ENCODE measurements around the gene IMMP2L.

- TF ChIP-seq HDGF (IDR thresholded peaks at IDR 0.05; ENCODE audit: borderline replicate concordance) (no peak), BHLHE40 (IDR thresholded peaks at IDR 0.05; ENCODE audit: borderline replicate concordance) (no peak), L3MBTL2 (conservative IDR thresholded peaks at IDR 0.05) (no peak), FOXK2 (IDR thresholded peaks at IDR 0.05) (no peak), ZNF384 (IDR thresholded peaks at IDR 0.05) (no peak), SP1 (IDR thresholded peaks at IDR 0.05) (no peak), PKNOX1 (IDR thresholded peaks at IDR 0.05) (no peak), ELF4 (IDR thresholded peaks at IDR 0.05) (no peak)
Observed at GRCh38 chr7:111600091-111600490, 37.8 kb upstream of the IMMP2L start.
